ENCODE measurements around the gene SCFD1.
"Not testable (repeated sequence)": the region's sequence is repeated elsewhere in the genome, so short reads cannot be mapped to it uniquely, and the experiment has no call there.

The SCFD1 gene, protein sequence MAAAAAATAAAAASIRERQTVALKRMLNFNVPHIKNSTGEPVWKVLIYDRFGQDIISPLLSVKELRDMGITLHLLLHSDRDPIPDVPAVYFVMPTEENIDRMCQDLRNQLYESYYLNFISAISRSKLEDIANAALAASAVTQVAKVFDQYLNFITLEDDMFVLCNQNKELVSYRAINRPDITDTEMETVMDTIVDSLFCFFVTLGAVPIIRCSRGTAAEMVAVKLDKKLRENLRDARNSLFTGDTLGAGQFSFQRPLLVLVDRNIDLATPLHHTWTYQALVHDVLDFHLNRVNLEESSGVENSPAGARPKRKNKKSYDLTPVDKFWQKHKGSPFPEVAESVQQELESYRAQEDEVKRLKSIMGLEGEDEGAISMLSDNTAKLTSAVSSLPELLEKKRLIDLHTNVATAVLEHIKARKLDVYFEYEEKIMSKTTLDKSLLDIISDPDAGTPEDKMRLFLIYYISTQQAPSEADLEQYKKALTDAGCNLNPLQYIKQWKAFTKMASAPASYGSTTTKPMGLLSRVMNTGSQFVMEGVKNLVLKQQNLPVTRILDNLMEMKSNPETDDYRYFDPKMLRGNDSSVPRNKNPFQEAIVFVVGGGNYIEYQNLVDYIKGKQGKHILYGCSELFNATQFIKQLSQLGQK

DNA sequence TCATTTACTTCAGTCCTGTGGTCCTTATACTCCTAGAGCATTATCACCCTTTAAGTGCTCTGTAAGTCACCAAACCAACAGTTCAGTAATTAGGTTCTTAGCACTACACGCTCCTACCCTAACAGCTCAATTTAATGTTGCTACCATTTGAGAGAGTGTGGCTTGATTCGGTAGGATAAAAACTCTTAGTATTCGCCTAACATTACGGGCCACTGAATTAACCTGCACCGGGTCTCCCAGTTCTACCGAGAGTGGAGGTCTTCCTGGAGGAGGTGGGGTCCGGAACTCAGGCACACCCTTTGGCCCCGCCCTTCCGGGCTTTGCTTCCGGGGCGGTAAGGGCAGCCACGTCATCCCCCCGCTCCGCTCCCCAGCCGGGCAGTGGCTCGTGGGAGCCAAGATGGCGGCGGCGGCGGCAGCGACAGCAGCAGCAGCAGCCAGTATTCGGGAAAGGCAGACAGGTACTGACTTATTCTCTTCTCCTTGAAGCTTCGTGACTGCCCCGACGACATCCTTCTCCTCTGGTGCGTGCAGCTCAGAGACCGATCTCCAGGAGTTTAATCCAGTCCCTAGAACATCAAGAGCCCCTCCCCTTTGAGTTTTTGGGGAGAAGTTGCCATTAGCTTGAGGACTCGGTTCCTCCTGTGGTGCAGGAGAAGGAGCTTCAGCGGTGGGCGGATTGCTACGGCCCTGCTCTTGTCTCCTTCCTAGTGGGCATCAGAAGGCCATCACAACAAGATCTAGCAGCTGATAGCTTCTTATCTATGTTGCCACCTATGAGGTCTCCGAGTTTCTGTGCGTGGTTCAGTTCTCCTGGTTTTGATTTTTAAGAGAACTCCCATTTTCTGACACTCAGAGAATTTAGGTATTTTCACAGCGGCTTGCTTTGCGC, at the start of gene SCFD1:
Gene SCFD1, plus strand, starts transcription at position 380 of the 891 bp plus-strand sequence. Its CDS starts 20 bp downstream, at position 400.
- DNase-seq (ENCODE audit: low read depth in 2 of 3, low spot score in 2 of 3), result peak; percentile 76 to 90 (median 81)

DNA sequence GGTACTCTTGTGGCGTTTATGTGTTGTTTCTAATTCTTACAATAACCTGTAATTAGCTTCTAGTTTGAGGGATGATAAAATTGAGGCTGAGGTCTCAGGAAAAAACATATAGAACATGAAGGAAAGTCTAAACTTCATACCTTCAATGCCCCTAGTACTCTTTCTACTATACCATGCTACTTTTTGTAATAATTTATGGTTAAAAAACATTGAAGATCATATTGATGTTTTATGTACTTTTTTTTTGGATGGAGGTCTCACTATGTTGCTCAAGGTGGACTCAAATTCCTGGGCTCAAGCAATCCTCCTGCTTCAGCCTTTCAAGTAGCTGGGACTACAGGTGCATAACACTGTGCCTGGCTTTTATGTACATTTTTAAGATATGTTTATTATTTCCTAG, 49.3 kb upstream of the SCFD1 start:
- no peak for DNase-seq (ENCODE audit: low read depth in 2 of 3, low spot score in 2 of 3)

DNA sequence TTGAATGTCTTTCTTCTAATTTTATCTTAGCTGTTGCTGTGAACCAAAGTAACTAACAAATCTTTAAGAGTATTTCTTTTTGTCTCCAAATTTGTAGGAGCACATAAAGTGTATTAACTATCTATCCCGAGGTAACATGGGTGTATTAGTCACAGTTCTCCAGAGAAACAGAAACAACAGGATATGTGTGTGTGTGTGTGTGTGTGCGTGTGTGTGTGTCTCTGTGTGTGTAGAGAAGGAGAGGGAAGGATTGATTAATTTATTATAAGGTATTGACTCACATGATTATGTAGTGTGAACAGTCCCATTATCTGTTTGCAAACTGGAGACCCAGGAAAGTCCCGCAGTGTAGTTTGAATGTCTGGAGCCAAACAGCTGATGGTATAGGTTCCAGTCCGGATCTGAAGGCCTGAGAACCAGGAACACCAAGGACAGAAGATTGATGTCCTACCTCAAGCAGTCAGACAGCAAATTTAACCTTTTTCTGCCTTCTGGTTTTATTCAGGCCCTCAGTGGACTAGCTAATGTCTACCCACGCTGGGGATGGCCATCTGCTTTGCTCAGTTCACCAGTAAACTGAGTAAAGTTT, 48.8 kb upstream of the SCFD1 start:
- no peak for DNase-seq (ENCODE audit: low read depth in 2 of 3, low spot score in 2 of 3)

DNA sequence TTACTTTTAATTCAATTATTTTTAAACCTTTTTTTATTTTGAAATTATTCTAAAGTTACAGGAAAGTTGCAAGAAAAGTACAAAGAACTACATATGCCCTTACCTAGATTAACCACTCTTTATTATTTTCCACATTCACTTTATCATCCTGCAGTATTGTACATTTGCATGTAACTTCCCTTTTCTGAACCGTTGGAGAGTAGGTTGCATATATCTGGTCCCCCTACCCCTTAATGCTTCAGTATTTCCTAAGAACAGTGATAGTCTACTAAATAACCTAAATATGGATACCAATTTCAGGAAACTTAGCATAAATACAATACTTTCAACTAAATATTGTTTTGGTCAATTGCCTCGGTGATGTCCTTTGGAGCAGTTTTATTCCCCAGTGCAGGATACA, 48.2 kb upstream of the SCFD1 start:
- DNase-seq (ENCODE audit: low read depth in 2 of 3, low spot score in 2 of 3), result no peak

DNA sequence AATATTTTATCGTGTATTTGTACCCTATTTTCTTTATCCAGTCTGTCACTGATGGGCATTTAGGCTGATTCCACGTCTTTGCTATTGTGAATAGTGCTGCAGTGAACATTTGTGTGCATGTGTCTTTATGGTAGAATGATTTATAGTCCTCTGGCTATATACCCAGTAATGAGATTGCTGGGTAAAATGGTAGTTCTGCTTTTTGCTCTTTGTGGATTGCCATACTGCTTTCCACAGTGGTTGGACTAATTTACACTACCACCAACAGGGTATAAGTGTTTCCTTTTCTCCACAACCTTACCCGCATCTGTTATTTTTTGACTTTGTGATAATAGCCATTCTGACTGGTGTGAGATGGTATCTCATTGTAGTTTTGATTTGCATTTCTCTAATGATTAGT, 47.3 kb upstream of the SCFD1 start:
- DNase-seq (ENCODE audit: low read depth in 2 of 3, low spot score in 2 of 3), result not testable (repeated sequence)

DNA sequence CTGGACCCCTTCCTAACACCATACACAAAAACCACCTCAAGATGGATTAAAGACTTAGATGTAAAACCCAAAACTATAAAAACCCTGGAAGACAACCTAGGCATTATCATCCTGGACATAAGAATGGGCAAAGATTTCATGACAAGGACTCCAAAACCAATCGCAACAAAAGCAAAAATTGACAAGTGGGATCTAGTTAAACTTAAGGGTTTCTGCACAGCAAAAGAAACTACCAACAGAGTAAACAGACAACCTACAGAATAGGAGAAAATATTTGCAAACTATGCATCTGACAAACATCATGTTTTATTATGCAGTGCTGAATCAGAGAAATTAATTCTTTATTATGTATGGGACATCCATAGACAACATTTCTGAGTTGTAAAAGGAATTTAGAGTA, 45.8 kb upstream of the SCFD1 start:
- not testable (repeated sequence) for DNase-seq (ENCODE audit: low read depth in 2 of 3, low spot score in 2 of 3)

DNA sequence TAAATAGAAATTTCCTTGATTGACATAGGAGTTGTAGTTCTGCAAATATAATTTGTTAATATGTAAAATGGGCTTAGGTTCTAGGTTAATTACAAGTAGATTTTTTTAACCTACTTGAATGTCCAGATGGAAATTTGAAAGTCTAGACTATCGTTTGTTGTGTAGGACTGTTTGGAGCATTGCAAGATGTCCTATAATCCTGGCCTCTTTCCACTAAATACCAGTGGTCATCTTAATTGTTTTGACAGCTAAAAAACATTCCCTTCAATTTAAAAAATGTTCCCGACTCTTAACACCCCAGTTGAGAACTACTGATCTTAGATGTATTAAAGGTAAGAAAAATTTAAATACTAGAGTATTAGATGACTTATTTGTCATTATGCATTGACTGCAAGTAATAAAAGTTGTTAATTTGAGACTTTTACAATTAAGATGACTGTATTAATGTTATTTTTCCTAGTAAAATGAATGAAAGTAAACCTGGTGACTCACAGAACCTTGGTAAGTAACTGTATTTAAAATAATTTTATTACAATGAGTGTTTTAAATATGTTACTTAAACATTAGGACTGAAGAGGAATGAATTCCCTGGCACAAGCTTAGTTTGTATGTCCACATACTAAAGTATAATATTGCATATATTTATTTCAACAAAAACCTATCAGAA, 41.4 kb upstream of the SCFD1 start:
- no peak for DNase-seq (ENCODE audit: low read depth in 2 of 3, low spot score in 2 of 3)

DNA sequence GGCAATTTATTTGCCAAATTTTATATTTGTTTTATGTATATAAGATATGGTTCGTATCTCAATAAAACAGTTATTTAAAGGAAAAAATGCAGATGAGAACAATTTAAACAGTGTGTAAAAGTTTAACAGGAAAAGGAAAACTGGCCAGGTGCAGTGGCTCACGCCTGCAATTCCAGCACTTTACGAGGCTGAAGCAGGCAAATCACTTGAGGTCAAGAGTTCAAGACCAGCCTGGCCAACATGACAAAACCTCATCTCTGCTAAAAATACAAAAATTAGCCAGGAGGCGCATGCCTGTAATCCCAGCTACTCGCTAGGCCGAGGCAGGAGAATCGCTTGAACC, 40.9 kb upstream of the SCFD1 start:
- DNase-seq (ENCODE audit: low read depth in 2 of 3, low spot score in 2 of 3), result no peak

DNA sequence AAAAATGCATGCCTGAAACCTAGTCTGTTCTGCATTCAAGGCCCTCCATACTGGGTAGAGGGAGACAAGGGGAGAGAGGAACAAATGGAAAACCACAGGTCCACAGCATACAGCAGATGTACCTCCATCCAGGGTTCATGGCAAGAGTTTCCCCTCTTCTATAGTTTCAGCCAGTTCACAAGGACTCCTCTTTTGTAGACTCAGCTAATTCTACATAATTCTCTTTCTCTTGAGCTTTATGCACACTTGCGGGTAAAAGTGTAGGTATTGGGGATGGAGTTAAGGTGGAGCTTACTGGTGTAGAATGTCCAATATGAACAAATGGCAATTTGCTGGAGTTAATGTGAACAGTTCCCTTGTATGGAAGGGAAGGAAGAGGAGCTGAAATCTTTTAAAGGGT, 39.7 kb upstream of the SCFD1 start:
- DNase-seq (ENCODE audit: low read depth in 2 of 3, low spot score in 2 of 3), result no peak

DNA sequence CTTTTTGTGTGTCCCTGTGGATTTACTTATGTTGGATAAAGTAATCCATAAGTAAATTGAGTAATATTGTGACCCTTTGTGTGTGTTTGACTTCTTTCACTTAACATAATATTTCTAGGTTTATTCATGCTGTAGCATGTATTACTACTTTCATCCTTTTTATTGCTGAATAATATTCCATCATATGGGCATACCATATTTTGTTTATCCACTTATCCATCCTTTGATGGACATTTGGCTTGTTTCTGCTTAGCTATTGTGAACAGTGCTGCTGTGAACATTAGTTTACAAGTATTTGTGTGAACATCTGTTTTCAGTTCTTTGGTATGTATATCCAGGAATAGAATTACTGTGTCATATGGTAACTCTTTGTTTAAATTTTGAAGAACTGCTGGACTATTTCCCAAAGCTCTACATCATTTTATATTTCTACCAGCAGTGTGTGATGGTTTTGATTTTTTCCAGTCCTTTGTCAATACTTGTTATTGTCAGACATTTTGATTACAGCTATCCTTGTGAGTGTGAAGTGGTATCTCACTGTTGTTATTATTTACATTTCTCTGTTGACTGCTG, 38.0 kb upstream of the SCFD1 start:
- DNase-seq (ENCODE audit: low read depth in 2 of 3, low spot score in 2 of 3), result no peak

DNA sequence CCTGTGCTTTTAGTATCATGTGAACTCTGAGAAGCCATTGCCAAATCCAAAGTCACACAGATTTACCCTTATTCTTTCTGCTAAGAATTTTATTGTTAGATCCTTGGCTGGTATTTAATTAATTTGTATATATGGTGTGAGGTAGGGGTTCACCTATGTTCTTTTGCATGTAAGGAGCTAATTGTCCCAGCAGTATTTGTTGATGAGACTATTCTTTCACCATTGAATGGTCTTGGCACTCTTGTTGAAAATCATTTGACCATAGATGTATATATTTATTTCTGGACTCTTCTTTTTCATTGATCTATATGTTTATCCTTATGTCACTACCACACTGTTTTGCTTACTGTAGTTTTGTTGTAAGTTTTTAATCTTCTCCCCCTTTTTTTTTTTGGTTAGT, 36.9 kb upstream of the SCFD1 start:
- DNase-seq (ENCODE audit: low read depth in 2 of 3, low spot score in 2 of 3), result no peak

DNA sequence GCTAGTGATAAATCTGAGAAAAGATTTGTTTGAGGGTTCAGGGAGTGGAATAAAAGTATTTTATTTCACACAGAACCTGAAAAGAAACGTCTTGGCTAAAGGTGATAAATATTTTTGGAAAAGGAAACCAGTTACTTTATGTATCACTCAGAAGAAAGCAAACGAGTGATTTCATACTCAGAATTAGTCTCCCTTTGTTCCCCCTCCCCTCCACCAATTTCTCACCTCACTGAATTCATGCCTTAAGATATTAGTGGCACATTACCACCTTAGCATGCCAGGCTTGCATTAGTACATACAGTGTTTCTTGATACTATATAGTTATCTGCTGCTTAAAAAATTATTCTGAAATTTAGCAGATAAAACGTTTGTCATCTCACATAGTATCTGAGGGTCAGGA, 35.0 kb upstream of the SCFD1 start:
- DNase-seq (ENCODE audit: low read depth in 2 of 3, low spot score in 2 of 3), result no peak

DNA sequence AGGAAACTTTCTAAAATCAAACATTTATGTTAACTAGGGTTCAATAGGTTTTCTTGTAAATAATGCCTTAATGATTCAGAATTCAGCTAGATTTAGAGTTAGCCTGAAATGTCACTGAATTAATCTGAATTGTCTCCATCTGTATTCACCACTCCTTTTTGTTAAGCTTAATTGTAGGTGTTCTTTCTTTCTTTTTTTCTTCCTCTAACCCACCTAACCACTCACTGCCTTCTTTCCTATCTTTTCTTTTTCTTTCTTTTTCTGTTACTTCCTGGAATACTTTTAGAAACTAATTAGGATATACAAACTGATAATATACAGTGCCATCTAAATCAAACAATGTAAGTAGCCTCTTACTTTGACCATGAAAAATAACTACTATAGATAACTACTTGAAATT, 33.2 kb upstream of the SCFD1 start:
- DNase-seq (ENCODE audit: low read depth in 2 of 3, low spot score in 2 of 3), result no peak

DNA sequence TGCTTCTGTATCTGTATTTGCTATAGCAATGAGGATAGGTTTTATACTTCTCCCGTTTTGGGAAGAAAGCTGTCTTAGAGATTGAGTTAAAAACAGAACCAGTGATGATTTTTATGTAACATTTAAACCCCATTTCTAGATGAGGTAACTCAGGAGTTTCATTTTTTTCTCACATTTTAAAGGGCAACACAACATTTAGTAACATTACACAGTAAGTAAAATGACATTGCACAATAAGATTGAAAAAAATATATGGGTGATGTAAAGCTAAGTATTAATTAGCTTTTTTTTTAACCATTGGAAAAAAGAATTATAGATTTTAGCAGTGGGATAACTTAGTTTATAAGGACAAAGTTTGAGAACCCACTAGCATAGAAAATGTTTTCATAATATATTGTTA, 25.2 kb upstream of the SCFD1 start:
- DNase-seq (ENCODE audit: low read depth in 2 of 3, low spot score in 2 of 3), result no peak

DNA sequence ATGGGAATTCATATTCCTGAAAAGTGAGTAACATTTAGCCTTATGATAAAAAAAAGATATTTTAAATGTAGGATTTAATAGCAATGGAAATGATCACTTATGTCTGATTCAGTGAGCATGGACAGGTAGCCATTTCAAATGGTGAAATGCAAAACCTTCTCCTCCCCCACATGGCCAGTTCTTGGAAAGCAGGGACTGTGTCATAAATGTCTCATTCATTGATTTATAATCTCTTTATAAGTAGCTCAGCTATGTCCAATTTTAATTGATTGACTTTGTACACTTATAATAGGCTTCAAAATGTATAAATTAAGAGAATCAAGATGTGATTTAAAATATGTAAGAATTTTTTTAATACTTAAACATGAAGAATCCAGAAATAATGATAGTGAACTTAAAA, 24.6 kb upstream of the SCFD1 start:
- DNase-seq (ENCODE audit: low read depth in 2 of 3, low spot score in 2 of 3), result no peak

DNA sequence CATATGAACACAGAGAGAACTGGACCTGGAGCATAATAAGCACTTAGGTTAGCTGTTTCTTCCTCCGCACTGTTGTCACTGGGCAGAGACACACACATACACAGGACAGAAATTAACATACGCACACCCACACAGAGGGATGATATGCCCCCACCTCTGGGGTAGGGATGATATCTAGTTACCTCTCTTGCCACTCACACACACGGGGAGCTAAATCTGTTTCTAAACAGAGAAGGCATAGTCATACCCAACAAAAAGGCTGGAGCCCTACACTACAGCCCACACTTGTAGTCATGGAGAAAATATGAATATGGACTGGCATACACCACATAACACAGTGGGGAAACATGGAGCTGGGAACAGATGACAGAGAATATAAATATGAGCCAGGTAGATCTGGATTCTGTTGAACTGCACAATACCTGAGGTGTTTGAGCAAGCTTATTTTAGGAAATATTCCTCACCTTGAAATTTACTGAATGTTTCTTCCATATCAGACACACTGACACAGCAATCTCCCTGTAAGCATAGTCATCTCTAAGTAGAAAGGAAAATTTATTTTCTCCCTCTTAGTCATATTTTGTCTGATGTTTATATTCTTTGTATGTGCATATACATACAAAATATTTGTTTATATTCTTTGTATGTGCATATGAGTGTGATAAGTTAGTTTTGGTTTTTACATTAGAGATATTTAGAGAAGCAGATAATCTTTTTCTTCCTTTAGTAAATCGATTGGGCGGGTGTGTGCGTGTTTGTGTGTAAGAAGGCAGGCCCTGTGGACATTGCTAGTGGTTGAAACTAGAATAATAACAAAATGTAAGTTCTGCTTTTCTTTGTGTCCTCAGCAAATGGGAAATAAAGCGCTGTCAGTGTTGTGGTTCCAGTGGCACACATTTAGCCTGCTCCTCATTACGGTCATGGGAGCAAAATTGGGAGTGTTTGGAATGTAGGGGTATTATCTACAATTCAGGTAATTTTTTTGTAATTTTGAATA, 20.9 kb upstream of the SCFD1 start:
- no peak for DNase-seq (ENCODE audit: low read depth in 2 of 3, low spot score in 2 of 3)

DNA sequence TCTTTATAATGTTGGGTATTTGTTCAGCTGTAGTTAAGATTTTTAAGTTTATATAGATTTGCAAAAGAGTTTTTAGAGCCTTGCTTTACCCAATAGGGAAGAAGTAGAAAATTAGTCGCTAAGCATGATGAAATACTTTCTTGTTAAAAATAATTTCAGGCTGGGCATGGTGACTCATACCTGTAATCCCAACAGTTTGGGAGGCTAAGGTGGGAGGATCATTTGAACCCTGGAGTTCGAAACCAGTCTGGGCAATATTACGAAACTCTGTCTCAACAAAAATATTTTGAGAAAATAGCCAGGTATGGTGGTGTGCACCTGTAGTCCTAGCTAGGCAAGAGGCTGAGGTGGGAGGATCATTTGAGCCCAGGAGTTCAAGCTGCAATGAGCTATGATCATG, 18.7 kb upstream of the SCFD1 start:
- no peak for DNase-seq (ENCODE audit: low read depth in 2 of 3, low spot score in 2 of 3)

DNA sequence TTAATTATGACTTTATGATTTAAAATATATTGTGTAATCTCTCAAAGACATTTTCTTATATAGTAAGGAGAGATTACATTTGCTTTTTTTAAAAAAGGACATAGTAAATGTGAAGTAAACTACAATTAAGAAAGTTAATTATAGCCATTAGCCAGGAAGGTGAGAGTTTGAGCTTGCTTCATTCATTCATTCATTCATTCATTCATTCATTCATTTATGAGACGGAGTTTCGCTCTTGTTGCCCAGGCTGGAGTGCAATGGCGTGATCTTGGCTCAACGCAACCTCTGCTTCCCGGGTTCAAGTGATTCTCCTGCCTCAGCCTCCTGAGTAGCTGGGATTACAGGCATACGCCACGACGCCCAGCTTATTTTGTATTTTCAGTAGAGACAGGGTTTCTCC, 17.4 kb upstream of the SCFD1 start:
- not testable (repeated sequence) for DNase-seq (ENCODE audit: low read depth in 2 of 3, low spot score in 2 of 3)

DNA sequence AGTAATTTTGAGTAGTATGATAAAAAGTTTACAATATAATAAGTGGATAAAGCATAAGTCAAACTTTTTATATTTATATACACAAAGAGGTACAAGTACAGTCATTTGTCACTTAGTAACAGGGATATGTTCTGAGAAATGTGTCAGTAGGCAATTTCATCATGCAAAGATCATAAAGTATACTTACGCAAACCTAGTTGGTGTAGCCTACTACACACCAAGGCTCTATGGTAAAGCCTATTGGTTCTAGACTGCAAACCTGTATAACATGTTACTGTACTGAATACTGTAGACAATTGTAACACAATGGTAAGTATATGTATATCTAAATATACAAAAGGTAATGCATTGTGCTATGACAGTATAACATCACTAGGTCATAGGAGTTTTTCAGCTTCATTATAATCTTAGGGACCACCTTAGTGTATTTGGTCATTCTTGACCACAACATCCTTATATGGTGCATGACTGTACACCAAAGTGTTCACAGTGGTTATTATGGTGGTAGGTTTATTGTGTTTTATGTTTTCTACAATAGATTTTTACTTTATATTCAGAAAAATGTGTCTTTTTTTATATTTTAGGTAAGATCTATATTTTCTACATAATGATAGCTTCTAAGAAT, 14.9 kb upstream of the SCFD1 start:
- no peak for DNase-seq (ENCODE audit: low read depth in 2 of 3, low spot score in 2 of 3)

All from activated CD8-positive, alpha-beta memory T cell treated with anti-CD3 and anti-CD28 coated beads for 48 hours (primary cell).